Upper lobe of right lung (tissue), 1 donor: ENCODE measurements around the gene CELA1. TPM values are rescaled to one million over a fixed set of nuclear protein-coding genes. Genes with fewer than 3 reads are reported as not detected.

Experiments used
- ATAC-seq: fragments of 200-7000 bp; cut with Tn5 transposase; one replicate; pipeline ENCODE4 v1.9.1; 2020; ENCODE audit warnings: mild to moderate bottlenecking, moderate library complexity
- DNase-seq: peaks from one replicate; pipeline ENCODE4 v3.0.0-alpha.2; 2020
- H3K27ac ChIP-seq: fragments of 200-600 bp; one replicate; pipeline ENCODE4 v1.8.0; 2022
- H3K27me3 ChIP-seq: fragments of 200-600 bp; one replicate; pipeline ENCODE4 v1.8.0; 2022; ENCODE audit warnings: mild to moderate bottlenecking
- H3K36me3 ChIP-seq: fragments of 200-600 bp; one replicate; pipeline ENCODE4 v1.8.0; 2022
- H3K4me1 ChIP-seq: fragments of 200-600 bp; one replicate; pipeline ENCODE4 v1.8.0; 2022
- H3K4me3 ChIP-seq: fragments of 200-600 bp; one replicate; pipeline ENCODE4 v1.8.0; 2022; ENCODE audit warnings: mild to moderate bottlenecking
- H3K9me3 ChIP-seq: fragments of 200-600 bp; one replicate; pipeline ENCODE4 v1.8.0; 2022
- CTCF ChIP-seq: fragments of 200-600 bp; IDR thresholded peaks from one replicate; pipeline ENCODE4 v1.8.0; 2022; ENCODE audit warnings: antibody characterized with exemption
- intact Hi-C: fragments of 100-400 bp; cut with DNase I; formaldehyde crosslinking; loops from one replicate; pipeline ENCODE4 v1.11.0; 2022
- total RNA-seq: library from RNA; stranded (reverse); fragmentation: NEBNext Ultra II Directional; extraction: Animal tissue kit (Norgen Biotek cat#: 25700); gene quantifications from one replicate; pipeline ENCODE4 v1.2.1, GENCODE V29; 2021
- donor health status: DM: no; HTN: yes; CAD: no; lungs with severe emphysema.

The CELA1 gene
- total RNA-seq, 1 donor from 2014 or later, result not detected

GRCh38 chr12:51379571-51379970 is 33.1 kb upstream of the CELA1 start:
- Histone ChIP-seq H3K36me3 (no peaks in the 10 kb centered on the region), H3K4me3 (no peak overlapping the region), H3K27me3 (no peaks in the 10 kb centered on the region), H3K9me3 (no peaks in the 10 kb centered on the region), H3K4me1 (peaks cover 5% of the 10 kb centered on the region), H3K27ac (no peak overlapping the region)
- ATAC-seq, result no peak
- intact Hi-C loops, result no loop called here
- TF ChIP-seq CTCF, result no peak
- no peak for DNase-seq

- ATAC-seq (no peak), DNase-seq (no peak)
- Histone ChIP-seq H3K36me3 (no peaks in the 10 kb centered on the region), H3K4me3 (no peak overlapping the region), H3K4me1 (peaks cover 8% of the 10 kb centered on the region), H3K9me3 (no peaks in the 10 kb centered on the region), H3K27ac (no peak overlapping the region), H3K27me3 (no peaks in the 10 kb centered on the region)
- intact Hi-C loops, result no loop called here
- no peak for TF ChIP-seq CTCF
Observed at GRCh38 chr12:51378749-51379148, 32.3 kb upstream of the CELA1 start.

GRCh38 chr12:51377099-51377984 is 30.9 kb upstream of the CELA1 start:
- Histone ChIP-seq H3K9me3 (no peaks in the 10 kb centered on the region), H3K4me1 (peaks cover 8% of the 10 kb centered on the region), H3K4me3 (no peak overlapping the region), H3K27ac (no peak overlapping the region), H3K36me3 (no peaks in the 10 kb centered on the region), H3K27me3 (no peaks in the 10 kb centered on the region)
- DNase-seq (no peak), ATAC-seq (no peak)
- no peak for TF ChIP-seq CTCF
- intact Hi-C loops, result no loop called here

- H3K27me3 ChIP-seq, result no peaks in the 10 kb centered on the region
- no peaks in the 10 kb centered on the region for H3K9me3 ChIP-seq
- no peak for ATAC-seq
- H3K36me3 ChIP-seq, result no peaks in the 10 kb centered on the region
- no peak for TF ChIP-seq CTCF
- no peak overlapping the region for H3K4me3 ChIP-seq
- peaks cover 20% of the 10 kb centered on the region for H3K4me1 ChIP-seq
- no peak for DNase-seq
- H3K27ac ChIP-seq, result peak overlapping the region; percentile 17
- intact Hi-C loops, result no loop called here
Observed at GRCh38 chr12:51374856-51375255, 28.4 kb upstream of the CELA1 start.

- Histone ChIP-seq H3K27me3 (no peaks in the 10 kb centered on the region), H3K27ac (peak overlapping the region; percentile 17), H3K4me1 (peaks cover 25% of the 10 kb centered on the region), H3K9me3 (no peaks in the 10 kb centered on the region), H3K4me3 (no peak overlapping the region), H3K36me3 (no peaks in the 10 kb centered on the region)
- ATAC-seq, result no peak
- intact Hi-C loops, result no loop called here
- no peak for DNase-seq
- no peak for TF ChIP-seq CTCF
Observed at GRCh38 chr12:51374361-51374760, 27.9 kb upstream of the CELA1 start.
